Measurements from ENCODE around the gene MYOF. TPM values are rescaled to one million over a fixed set of nuclear protein-coding genes. Genes with fewer than 3 reads are reported as not detected.

The MYOF gene
- polyA plus RNA-seq, 1 donor (not counting 4 experiments of a cell fraction or from before 2014, with no cell fraction given), result 232 TPM

GRCh38 chr10:93478873-93479272, 3.3 kb downstream of the MYOF start:
- H3K4me2 ChIP-seq (ENCODE audit: control insufficient read depth, extremely low read depth, insufficient read depth, low read depth, low read length), result peak overlapping the region; percentile 90
- TF ChIP-seq CTCF (optimal IDR thresholded peaks at IDR 0.05 in 1 of 3, IDR thresholded peaks at IDR 0.05 in 1 of 3, conservative IDR thresholded peaks at IDR 0.05 in 1 of 3; ENCODE audit: extremely low read depth in 1 of 3, insufficient read depth in 2 of 3, low read length in 3 of 3) (no peak), EZH2 (IDR thresholded peaks at IDR 0.05; ENCODE audit: low read length) (no peak)
- peaks cover 53% of the 10 kb centered on the region for H3K4me1 ChIP-seq (ENCODE audit: control insufficient read depth, extremely low read depth, insufficient read depth, low read length)
- peak overlapping the region; percentile 88 for H3K27ac ChIP-seq (ENCODE audit: control insufficient read depth, insufficient read depth, low read length)
- peaks cover 69% of the 10 kb centered on the region for H3K79me2 ChIP-seq (ENCODE audit: control insufficient read depth, insufficient read depth, low read length)
- no peaks in the 10 kb centered on the region for H3K9me3 ChIP-seq (ENCODE audit: control insufficient read depth, low read depth, low read length)
- H4K20me1 ChIP-seq (ENCODE audit: control insufficient read depth, extremely low read depth, insufficient read depth, low read length), result no peaks in the 10 kb centered on the region
- dilution Hi-C loops (cut with MboI; ENCODE audit: extremely low pct_ligation_motif_present, low sequenced_read_pairs), result no loop called here
- no peak for DNase-seq (ENCODE audit: low read depth, low spot score)
- H3K36me3 ChIP-seq (ENCODE audit: control insufficient read depth in 2 of 2, extremely low read depth in 1 of 2, insufficient read depth in 2 of 2, low read length in 2 of 2), result peaks cover 4 to 23% of the 10 kb centered on the region in 2 experiments
- H3K9me1 ChIP-seq (ENCODE audit: control insufficient read depth, extremely low read depth, insufficient read depth, low read length), result peaks cover 6% of the 10 kb centered on the region
- FAIRE-seq, result no peak
- no peaks in the 10 kb centered on the region for H3K27me3 ChIP-seq (ENCODE audit: control insufficient read depth, extremely low read depth, insufficient read depth, low read length)
- H2AFZ ChIP-seq (ENCODE audit: control insufficient read depth, low read length), result no peak overlapping the region
- peak overlapping the region; percentile 56 to 92 (median 81) for H3K4me3 ChIP-seq (ENCODE audit: control insufficient read depth in 2 of 3, extremely low read depth in 1 of 3, insufficient read depth in 2 of 3, low read depth in 1 of 3, low read length in 3 of 3)
- peak overlapping the region; percentile 97 for H3K9ac ChIP-seq (ENCODE audit: control insufficient read depth, extremely low read depth, insufficient read depth, low read length)

GRCh38 chr10:93476756-93477155, 5.4 kb downstream of the MYOF start:
- Histone ChIP-seq H3K36me3 (ENCODE audit: control insufficient read depth in 2 of 2, extremely low read depth in 1 of 2, insufficient read depth in 2 of 2, low read length in 2 of 2) (peaks cover 12 to 33% of the 10 kb centered on the region in 2 experiments), H3K27me3 (ENCODE audit: control insufficient read depth, extremely low read depth, insufficient read depth, low read length) (no peaks in the 10 kb centered on the region), H3K9me1 (ENCODE audit: control insufficient read depth, extremely low read depth, insufficient read depth, low read length) (peaks cover 9% of the 10 kb centered on the region), H3K9ac (ENCODE audit: control insufficient read depth, extremely low read depth, insufficient read depth, low read length) (peak overlapping the region; percentile 73), H3K27ac (ENCODE audit: control insufficient read depth, insufficient read depth, low read length) (peak overlapping the region; percentile 96), H3K9me3 (ENCODE audit: control insufficient read depth, low read depth, low read length) (no peaks in the 10 kb centered on the region), H3K79me2 (ENCODE audit: control insufficient read depth, insufficient read depth, low read length) (peaks cover 85% of the 10 kb centered on the region), H2AFZ (ENCODE audit: control insufficient read depth, low read length) (no peak overlapping the region), H3K4me1 (ENCODE audit: control insufficient read depth, extremely low read depth, insufficient read depth, low read length) (peaks cover 73% of the 10 kb centered on the region), H4K20me1 (ENCODE audit: control insufficient read depth, extremely low read depth, insufficient read depth, low read length) (no peaks in the 10 kb centered on the region), H3K4me3 (ENCODE audit: control insufficient read depth in 2 of 3, extremely low read depth in 1 of 3, insufficient read depth in 2 of 3, low read depth in 1 of 3, low read length in 3 of 3) (peak overlapping the region in 1 of 3 experiments; percentile 24), H3K4me2 (ENCODE audit: control insufficient read depth, extremely low read depth, insufficient read depth, low read depth, low read length) (peak overlapping the region; percentile 60)
- no peak for FAIRE-seq
- DNase-seq (ENCODE audit: low read depth, low spot score), result no peak
- dilution Hi-C loops (cut with MboI; ENCODE audit: extremely low pct_ligation_motif_present, low sequenced_read_pairs), result no loop called here
- TF ChIP-seq EZH2 (IDR thresholded peaks at IDR 0.05; ENCODE audit: low read length), result no peak
- TF ChIP-seq CTCF (optimal IDR thresholded peaks at IDR 0.05 in 1 of 3, IDR thresholded peaks at IDR 0.05 in 1 of 3, conservative IDR thresholded peaks at IDR 0.05 in 1 of 3; ENCODE audit: extremely low read depth in 1 of 3, insufficient read depth in 2 of 3, low read length in 3 of 3), result no peak
